HPDE6-E6E7 (cell line): ENCODE measurements around the gene TRPM3.

Experiments
- DNase-seq: peaks from one replicate; pipeline ENCODE4 v3.0.0; 2011; ENCODE audit warnings: missing footprints; ENCODE audit errors: extremely low spot score

Gene TRPM3

DNA sequence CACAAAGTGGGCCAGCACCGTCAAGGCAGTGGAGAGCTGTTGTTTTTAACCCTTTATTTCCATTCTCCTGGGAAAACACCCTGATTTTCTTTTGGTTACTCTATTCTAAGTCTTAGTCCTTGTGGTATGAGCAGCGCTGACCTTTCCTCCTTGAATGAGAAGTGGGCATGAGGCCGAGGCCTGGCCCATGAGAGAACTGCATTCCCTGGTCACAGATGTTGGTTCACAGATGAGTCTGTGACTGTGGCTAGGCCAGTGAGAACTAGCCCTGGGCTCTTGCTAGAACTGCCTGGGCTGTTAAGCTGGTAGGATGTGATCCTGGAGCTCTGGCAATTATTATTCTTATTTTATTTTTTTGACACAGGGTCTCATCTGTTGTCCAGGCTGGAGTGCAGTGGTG lies 635.3 kb downstream of the TRPM3 start:
- no peak for DNase-seq

DNA sequence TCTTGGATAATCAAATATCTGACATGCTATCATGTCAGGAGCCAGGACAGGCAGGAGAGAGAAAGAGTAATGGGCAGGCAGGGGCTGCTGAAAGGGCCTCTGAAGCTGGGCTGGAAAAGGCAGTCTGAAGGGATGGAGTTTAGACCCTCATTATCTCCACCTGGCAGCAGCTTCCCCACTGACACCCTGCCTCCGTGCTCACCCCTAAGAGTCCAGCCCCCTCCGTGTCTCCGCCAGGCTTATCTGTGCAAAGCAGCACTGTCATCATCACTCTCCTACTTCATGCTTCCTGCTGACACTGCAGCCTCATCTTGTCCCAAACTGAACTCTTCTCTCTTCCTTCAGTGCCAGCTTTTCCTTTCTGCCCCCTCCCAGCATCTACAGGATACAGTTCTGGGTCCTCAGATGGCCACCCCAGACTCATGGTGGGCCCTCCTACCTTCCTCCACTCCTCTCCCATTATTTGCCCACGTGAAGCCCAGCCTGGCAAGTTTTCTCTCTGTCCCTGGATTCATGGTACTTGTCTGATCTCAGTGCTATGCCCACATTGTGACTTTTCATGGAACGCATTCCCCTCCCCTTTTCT lies 636.1 kb downstream of the TRPM3 start:
- DNase-seq = no peak

DNA sequence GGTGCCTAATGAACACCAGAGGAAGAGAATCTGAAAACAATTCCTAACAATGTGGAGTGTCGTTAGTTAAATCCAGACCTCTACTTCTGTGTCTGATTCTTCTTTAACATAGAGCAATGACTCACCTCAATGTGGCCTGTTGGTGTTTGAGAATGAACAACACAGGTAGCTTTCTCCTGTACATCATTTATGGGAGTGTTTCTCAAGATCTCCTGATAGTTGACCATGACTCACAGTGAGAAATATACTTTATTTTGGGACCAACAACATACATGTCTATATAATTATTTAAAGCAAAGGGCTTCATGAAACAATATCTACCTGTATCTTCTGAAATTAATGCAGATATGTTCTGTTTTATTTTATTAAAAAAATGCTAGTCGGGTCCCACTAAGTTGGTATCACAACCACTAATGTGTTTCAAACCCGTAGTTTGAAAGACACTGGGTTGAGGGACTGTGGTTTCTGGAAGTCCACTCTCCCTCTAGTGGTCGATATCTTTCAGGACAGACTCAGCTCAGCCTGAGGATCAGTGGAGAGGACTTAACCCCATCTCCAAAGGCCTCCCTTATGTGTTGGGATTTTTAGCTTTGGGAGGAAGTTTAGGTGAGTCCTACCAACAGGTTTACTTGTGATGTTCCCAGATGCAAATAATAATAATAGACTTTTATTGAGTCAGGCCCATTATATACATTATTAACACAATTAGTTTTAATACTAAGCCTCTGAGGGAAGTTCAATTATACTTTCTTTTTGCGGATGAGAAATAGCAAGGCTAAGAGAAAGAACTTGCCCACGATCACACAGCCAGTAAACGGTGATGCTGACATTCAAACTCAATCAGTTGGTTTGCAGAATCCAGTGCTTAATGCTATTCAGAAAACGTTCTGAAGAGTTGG lies 636.9 kb downstream of the TRPM3 start:
- peak; percentile 62 for DNase-seq

DNA sequence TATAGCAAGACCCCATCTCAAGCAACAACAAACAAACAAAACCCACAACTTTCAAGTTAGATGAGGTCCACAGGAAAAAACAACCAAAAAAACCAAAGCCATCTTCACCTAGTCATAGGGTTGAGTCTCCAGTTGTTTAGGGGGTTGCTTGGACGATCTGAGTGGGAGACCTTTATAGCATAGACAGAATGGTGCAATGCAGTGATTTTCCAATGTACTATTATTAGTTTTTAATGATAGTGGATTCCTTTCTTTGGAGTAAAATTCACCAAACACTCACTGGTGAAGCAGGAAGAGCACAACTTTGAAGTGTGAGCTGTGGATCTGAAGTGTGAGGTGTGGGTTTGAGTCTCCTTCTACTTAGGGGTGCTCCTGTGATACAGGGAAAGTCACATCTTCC lies 640.0 kb downstream of the TRPM3 start:
- DNase-seq = no peak

DNA sequence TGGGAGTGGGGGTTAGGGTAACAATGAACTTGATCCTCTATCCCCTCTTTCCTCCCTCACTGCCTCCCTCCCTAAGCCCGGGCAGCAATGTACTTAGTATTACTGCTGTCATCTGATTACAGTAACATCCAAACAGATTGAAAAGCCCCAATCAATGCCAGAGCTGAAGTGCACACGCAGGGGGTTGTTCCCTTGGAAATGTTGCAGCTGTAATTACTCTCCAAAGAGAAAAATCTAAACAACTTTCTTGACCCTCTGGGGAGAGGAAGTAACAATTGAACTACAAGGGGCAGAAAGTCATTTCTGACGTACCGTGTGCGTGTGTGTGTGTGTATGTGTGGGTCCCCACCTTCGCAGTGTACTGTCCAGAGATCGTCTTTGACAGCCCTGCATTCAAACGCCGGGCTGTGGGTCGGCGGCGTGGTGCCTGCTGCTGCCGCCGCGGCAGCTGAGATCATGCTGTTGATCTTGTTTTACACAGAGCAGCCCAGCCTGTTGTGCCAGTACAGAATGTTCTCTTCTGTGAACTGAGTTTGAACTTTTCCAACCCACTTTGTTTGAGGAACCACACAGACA lies 640.9 kb downstream of the TRPM3 start:
- DNase-seq = no peak

DNA sequence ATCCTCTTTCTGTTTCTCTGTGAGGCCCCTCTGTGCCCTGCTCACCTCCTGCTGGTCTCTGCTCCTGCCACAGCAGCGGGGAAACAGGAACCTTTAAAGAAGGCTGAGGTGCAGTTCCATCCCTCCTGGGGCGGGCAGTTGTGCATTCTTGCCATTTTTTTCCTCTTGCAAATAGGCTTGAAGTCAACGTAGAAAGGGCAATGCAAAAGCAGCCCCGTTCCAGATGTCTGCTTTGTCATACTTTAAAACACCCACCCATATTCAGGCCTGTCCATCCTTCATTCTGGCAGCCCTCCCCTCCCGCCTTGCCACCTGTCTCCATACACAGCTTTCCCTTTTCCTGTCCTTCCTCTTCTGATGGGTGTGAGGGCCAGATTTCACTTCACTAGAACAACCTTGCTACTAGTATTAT lies 641.5 kb downstream of the TRPM3 start:
- DNase-seq = no peak
